ENCODE results near the gene WDFY3. TPM values are rescaled to one million over a fixed set of nuclear protein-coding genes. Genes with fewer than 3 reads are reported as not detected.

WDFY3 gene
- total and polyA plus RNA-seq, 9 of the 15 experiments (the other 6 are each of a cell fraction or from before 2014, with no cell fraction given): 0.58 to 13.5 (median 9.4) TPM

DNA sequence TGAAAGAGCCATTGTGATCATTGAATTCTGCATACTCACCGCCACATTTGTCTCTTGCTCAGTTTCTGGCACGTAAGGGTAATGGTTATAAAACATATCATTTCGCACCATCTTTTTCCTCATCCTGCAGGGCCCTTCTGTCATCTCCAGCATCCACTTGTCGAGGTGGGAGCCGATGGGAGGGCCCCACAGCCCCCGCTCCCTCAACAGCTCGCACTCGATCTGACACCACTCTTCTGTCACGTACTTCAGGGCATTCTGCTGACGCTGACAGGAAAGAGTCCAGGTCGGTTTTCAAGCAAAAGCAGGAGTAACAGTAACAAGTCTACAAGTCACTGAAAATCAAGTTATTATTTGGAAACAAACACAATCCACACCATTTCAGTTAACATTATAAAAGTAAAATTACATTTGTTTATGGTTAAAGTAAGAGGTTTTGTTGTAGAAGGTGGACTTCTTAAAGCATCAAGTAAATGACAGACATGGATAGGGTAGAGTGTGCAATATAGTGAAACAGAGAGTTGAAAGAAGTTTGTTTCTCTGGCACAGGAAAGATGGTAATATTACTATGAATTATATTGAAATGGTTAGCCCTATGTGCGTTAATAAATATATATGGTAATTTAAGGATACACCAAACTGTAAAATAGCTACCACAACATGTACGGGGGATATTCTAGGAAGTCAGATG is 233.0 kb downstream of the WDFY3 start (continued):
- TF ChIP-seq ZNF518B (CRISPR knock-in tag; IDR thresholded peaks at IDR 0.05): no peak

DNA sequence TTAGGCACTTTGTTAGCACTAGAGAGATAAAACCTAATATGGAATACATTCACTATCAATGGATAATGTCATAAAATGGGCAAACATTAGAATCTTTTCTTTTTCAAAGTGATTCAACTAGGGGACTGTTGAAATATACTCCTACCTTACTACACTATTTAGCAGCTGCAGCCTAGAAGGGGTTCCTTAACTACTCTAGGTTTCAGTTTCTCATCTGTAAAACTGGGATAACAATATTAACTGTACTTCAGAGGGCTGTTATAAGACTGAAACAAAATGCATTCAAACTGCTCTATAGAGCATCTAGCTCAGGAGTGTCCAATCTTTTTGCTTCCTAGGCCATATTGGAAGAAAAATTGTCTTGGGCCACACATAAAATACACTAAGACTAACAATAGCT is 236.1 kb downstream of the WDFY3 start:
- no peak overlapping the region for H3K9ac ChIP-seq (ENCODE audit: insufficient read depth in 1 of 2, low read depth in 2 of 2, low read length in 2 of 2)
- ATAC-seq: no peak
- no peak overlapping the region for H3K27ac ChIP-seq (ENCODE audit: extremely low read depth, low read depth, low read length)
- BruUV-seq (replicated peaks): no TSS peak
- H3K4me3 ChIP-seq: no peak overlapping the region
- H3K79me2 ChIP-seq (ENCODE audit: control insufficient read depth, insufficient read depth, low read length): no peaks in the 10 kb centered on the region
- H2AFZ ChIP-seq (ENCODE audit: low read depth, low read length): no peak overlapping the region
- in situ Hi-C loops (cut with MboI): no loop called here
- H3K4me2 ChIP-seq (ENCODE audit: insufficient read depth, low read length): no peak overlapping the region
- H3K36me3 ChIP-seq (ENCODE audit: control insufficient read depth, insufficient read depth, low read length): no peaks in the 10 kb centered on the region
- no peaks in the 10 kb centered on the region for H3K9me1 ChIP-seq (ENCODE audit: control insufficient read depth, insufficient read depth, low read length)
- no peak for FAIRE-seq
- DNase-seq (ENCODE audit: extremely low read depth in 1 of 4, low spot score in 3 of 4): no peak
- ChIA-PET CTCF (ENCODE audit: low intra/inter-chr PET ratio) (no interaction called here), POLR2A (no interaction called here)
- no peaks in the 10 kb centered on the region for H3K4me1 ChIP-seq (replicated peaks in 1 of 2; ENCODE audit: control insufficient read depth in 2 of 2, insufficient read depth in 2 of 2, low read length in 2 of 2)
- no peaks in the 10 kb centered on the region for H3K27me3 ChIP-seq (ENCODE audit: control insufficient read depth in 2 of 2, insufficient read depth in 2 of 2, low read length in 2 of 2)
- intact Hi-C loops (cut with micrococcal nuclease): no loop called here
- no peaks in the 10 kb centered on the region for H4K20me1 ChIP-seq (replicated peaks; ENCODE audit: control insufficient read depth, insufficient read depth, low read length)
- no peaks in the 10 kb centered on the region for H3K9me3 ChIP-seq (replicated peaks; ENCODE audit: control insufficient read depth, insufficient read depth, low read depth, low read length)
- no peak for TF ChIP-seq TSHZ1 (CRISPR knock-in tag; IDR thresholded peaks at IDR 0.05)
- TF ChIP-seq CLOCK (CRISPR knock-in tag; IDR thresholded peaks at IDR 0.05; ENCODE audit: borderline replicate concordance): no peak
- no peak for TF ChIP-seq TRIM24 (IDR thresholded peaks at IDR 0.05)
- no peak for TF ChIP-seq PHF20 (IDR thresholded peaks at IDR 0.05; ENCODE audit: partially characterized antibody)
- no peak for TF ChIP-seq TGIF2 (CRISPR knock-in tag; IDR thresholded peaks at IDR 0.05)
- TF ChIP-seq MYNN (IDR thresholded peaks at IDR 0.05): no peak
- no peak for TF ChIP-seq MYNN (CRISPR knock-in tag; IDR thresholded peaks at IDR 0.05)
- TF ChIP-seq FOXK2 (conservative IDR thresholded peaks at IDR 0.05 in 1 of 2, IDR thresholded peaks at IDR 0.05 in 1 of 2; ENCODE audit: low read depth in 2 of 2): no peak
- TF ChIP-seq TCFL5 (CRISPR knock-in tag; conservative IDR thresholded peaks at IDR 0.05): no peak
- TF ChIP-seq ZNF668 (CRISPR knock-in tag; IDR thresholded peaks at IDR 0.05): no peak
